GM12875 (cell line): ENCODE results near the gene AGRP.

Source experiments
- H3K4me3 ChIP-seq: one replicate; pipeline ENCODE4 v1.5.1; 2011; ENCODE audit warnings: low read depth, low read length, control low read depth
- TF ChIP-seq, protein P1 (sequence below): IDR thresholded peaks from 2 replicates; pipeline ENCODE4 v1.5.1; 2011; ENCODE audit warnings: low read depth, mild to moderate bottlenecking, control low read depth, inconsistent platforms, low read length, moderate library complexity, borderline replicate concordance; ENCODE audit not compliant: insufficient read depth

Gene AGRP

DNA sequence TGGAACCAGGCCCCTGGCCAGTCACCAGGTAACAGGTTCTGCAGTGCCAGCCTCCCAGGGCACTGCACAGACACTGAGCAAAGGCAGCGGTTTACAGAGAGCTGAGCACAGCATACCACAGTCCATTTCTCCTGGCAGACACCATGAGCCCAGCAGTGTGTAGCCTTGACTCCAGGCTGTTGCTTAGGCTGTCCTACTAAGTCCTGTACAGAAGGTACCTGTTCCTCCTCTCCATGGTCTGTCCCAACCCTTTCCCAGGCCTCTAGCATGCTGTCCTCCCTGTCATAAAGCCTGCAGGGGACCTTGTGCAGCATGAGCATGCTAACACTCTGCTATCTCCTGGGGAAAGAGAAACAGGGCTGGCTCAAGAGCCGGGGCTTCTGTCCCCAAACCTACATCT, 22.4 kb downstream of the AGRP start:
- H3K4me3 ChIP-seq: no peak overlapping the region
- TF ChIP-seq, protein P1, sequence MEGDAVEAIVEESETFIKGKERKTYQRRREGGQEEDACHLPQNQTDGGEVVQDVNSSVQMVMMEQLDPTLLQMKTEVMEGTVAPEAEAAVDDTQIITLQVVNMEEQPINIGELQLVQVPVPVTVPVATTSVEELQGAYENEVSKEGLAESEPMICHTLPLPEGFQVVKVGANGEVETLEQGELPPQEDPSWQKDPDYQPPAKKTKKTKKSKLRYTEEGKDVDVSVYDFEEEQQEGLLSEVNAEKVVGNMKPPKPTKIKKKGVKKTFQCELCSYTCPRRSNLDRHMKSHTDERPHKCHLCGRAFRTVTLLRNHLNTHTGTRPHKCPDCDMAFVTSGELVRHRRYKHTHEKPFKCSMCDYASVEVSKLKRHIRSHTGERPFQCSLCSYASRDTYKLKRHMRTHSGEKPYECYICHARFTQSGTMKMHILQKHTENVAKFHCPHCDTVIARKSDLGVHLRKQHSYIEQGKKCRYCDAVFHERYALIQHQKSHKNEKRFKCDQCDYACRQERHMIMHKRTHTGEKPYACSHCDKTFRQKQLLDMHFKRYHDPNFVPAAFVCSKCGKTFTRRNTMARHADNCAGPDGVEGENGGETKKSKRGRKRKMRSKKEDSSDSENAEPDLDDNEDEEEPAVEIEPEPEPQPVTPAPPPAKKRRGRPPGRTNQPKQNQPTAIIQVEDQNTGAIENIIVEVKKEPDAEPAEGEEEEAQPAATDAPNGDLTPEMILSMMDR: no peak

DNA sequence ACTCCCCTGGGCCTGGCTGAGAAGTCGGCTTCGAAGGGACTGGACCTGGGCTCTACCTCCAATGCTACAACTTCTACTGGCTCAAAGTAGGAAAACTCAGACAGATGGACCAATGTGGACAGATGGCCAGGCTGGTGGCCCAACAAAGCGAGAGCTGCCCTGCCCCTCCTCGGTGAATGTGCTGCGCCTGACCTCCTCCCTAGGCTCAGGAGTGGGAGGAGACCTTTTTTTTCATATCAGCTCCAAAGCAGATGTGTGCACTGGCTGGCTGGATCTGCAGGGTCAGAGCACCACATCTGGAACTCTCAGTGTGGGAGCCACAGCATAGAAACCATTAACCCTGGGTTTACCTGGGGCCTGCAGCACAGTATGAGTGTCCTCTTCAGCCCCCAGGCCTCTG, 23.2 kb downstream of the AGRP start:
- TF ChIP-seq, protein P1: no peak
- no peak overlapping the region for H3K4me3 ChIP-seq

DNA sequence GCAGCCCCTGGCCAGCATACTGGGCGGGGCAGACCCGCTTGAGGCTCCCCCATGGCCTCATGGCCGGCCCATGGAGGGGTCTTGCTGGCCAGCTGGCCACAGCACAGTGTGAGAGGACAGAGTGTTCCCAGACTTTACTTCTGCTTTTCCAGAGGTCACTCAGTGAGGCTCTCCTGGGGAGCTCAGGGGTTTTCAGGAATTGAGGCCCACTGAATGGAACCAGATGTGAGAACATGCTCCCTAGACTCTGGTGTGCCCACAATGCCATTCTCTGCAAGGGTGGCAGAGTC, 23.5 kb downstream of the AGRP start:
- TF ChIP-seq, protein P1: no peak
- H3K4me3 ChIP-seq: no peak overlapping the region

DNA sequence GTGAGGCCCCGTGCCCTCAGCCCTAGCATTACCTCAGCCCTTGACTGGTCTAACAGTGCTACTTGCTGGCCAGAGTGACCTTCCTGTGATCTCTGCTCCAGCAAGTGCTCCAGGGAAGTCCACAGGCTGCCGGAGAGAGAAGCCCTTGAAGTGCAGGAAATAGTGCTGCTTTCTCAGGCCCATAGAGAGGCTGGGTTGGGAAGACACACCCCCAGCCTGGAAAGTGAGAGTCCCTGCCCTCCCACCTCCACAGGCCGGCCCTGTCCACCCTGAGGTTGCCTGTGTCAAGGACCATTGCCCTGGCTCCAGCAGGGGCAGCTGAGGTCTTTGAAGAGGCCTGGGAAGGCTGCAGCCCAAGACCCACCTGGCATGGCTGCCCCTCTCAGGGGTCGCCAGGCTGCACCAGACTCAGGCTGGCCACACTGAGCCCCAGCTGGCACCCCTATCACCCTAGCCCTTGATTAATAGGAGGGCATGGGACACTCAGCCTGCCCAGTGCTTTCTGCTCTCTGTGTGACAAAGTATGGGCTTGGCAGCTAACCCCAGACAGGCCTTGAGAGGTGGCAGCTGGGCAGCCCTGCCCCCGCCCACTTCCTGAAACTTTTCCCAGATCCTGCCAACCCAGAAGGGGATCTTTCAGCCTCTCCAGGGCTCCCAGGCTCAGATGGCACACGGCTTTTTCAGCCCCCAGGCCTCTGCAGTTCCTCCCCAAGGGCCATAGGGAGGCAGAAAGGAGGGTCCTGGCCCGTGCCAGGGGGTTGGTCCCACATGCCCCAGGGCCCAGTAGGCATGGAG, 24.1 kb downstream of the AGRP start:
- no peak overlapping the region for H3K4me3 ChIP-seq
- TF ChIP-seq, protein P1: no peak

DNA sequence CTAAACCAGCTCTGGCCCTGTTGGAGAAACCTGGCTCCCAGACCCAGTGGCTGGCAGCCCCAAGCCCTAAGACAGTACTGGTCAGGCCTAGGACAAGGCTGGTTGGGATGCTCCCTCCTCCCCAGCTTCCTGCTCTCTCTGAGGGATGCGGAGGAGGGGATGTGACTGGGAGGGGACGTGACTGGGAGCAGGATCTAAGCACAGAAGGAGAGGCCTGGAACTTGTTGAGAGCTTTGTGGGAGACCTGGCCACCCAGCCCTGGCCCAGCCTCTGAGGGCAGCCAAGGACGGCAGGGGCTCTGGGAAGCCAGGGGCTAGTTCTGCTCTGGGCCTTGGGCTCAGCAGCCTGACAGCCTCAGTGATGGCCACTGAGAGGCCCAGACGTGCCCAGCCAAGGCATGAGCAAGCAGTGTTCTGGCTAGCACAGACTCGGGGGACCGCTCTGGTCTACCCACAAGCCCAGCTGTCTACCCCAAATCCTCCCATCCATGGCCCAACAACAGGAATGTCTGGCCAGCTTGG, 25.2 kb downstream of the AGRP start:
- no peak overlapping the region for H3K4me3 ChIP-seq

DNA sequence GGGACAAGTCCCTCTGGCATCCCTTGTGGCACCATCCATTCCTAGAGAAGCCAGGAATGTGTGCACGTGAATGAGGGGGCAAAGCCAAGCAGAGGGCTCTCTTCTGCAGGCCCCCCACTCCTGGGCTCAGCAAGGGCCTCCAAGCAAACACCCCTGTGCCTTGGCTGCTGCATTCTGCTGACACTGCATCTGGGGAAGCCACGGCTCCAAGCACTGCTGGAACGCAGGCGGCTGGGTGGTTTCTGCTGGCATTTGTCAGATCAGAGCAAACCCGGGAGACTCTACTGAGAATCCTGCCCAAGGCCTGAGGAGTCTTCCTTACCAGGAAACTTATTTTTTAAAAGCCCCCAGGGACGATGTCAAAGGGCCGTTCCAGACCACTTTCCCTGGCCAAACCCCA, 25.7 kb downstream of the AGRP start:
- TF ChIP-seq, protein P1: no peak

More for the DNA sequence above, 25.2 kb downstream of the AGRP start:
- TF ChIP-seq, protein P1: no peak

DNA sequence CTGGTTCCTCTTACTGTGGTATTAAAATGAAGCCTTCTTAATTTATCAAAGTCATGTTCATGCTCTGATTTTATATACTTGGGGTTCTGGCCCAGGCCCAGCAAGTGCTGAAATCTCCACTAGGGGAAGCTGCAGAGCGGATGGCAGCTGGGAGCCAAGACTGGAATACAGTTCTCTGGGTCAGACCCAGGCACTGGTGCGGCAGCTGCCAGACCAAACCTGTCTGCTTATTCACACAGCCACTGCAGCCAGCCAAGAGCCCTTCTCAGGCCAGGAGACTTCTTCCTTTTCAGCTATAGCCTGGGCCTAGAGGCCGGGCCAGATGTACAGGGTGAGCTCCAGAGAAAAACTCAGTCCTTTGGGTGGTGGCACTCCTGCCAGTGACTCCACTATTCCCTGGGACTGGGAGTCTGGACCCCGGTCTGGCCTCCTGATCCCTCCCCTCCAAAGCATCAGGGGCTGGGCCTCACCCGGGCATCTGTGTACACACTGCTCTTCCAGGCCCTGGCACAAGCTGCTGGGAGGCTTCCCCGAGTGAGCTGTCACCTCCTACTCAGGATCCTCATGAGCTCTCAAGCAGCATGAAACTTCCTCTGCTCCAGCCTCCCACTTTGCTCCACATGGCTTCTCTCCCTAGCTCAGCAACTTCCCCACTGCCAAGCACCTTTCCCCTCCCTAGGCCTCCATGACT, 26.8 kb downstream of the AGRP start:
- H3K4me3 ChIP-seq: no peak overlapping the region
- TF ChIP-seq, protein P1: peak; percentile 32; the same call in 1 of the 2 replicates

More for the DNA sequence above, 25.7 kb downstream of the AGRP start:
- no peak overlapping the region for H3K4me3 ChIP-seq
